ENCODE data around the gene SRPRB. TPM values are rescaled to one million over a fixed set of nuclear protein-coding genes. Genes with fewer than 3 reads are reported as not detected.
A peak's percentile ranks its signal among the peaks of the same experiment; 100 is the strongest.
"Not testable (repeated sequence)": the region's sequence is repeated elsewhere in the genome, so short reads cannot be mapped to it uniquely, and the experiment has no call there.

Gene SRPRB
- total RNA-seq, 1 donor from 2014 or later: 64.7 TPM

DNA sequence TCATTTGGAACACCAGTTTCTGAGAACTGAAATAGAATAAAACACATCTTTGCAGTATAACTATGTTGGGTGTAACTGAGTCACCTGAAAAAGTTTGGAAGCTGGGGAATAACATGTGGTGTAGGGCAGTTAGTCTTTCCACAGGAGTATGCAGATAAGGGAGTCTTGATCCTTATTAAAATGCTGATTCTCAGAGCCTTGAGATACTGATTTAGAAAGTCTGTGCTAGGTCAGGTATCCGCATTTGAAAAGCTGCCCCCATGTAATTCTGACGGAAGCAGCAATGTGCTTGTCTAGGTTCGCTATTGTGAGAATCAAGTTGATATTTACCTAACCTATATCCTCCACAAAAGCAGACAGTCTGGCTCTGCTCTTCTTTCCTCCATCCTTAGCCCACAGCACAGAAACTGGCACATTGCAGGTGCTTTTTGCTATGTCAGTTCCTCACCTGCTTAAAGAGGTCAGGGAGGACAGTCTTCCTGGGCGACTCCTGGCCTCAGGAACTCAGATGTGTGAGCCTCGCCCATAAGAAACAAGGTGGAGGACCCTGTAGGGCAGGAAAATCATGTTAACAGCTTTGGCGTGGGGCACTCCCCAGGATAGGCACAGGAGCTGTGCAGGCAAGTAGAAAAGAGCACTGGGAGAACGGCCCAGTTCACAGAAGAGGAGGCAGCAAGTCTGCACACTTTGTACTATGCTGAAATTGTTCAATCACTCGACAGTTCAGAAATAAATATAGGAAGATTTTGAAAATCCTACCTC is 27.6 kb upstream of the SRPRB start:
- no peak for DNase-seq (ENCODE audit: low read depth)

- DNase-seq (ENCODE audit: low read depth): no peak
Observed at GRCh38 chr3:133779626-133780203, 25.9 kb upstream of the SRPRB start.

DNA sequence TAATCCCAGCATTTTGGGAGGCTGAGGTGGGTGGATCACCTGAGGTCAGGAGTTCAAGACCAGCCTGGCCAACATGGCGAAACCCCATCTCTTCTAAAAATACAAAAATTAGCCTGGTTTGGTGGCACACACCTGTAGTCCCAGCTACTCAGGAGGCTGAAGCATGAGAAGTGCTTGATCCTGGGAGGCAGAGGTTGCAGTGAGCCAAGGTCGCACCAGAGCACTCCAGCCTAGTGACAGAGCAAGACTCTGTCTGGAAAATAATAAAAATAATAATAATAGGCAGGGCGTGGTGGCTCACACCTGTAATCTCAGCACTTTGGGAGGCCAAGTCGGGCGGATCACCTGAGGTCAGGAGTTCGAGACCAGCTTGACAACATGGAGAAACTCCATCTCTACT is 24.9 kb upstream of the SRPRB start:
- not testable (repeated sequence) for DNase-seq (ENCODE audit: low read depth)

DNA sequence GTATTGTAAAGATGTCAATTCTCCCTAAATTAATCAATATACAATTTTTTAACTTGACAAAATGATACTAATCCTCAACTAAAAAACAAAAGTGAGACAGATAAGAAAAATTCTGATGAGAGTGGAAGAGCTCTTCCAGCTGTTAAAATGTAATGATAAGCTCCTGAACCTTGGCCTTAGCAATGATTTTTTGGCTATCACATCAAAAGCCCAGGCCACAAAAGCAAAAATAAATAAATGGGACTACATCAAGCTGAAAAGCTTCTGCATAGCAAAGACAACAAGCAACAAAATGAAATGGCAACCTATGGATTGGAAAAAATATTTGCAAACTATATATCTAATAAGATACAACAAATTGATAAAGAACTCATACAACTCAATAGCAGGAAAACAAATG is 24.0 kb upstream of the SRPRB start:
- DNase-seq (ENCODE audit: low read depth): no peak

- no peak for DNase-seq (ENCODE audit: low read depth)
Observed at GRCh38 chr3:133782454-133782853, 23.2 kb upstream of the SRPRB start.

DNA sequence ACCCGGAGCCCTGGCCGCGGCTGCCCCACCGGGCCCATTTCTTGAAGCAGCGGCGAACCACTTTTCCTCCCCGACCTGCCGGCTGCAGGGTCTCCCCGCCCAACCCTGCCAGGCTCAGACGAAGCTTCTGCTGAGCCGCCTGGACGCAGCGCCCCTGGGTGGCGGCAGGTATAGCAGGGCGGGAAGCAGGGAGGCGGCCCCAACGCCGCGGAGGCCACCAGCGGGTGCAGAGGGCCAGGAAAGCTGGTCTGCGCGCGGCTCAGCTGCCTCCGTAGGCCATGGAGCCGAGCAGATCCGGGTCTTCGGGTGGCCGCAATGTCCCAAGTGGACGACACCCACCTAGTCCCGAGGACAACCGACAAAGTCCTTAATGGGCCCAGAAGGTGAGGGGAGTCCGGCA is 21.9 kb upstream of the SRPRB start:
- no peak for DNase-seq (ENCODE audit: low read depth)

- no peak for DNase-seq (ENCODE audit: low read depth)
Observed at GRCh38 chr3:133788024-133788423, 17.6 kb upstream of the SRPRB start.

DNA sequence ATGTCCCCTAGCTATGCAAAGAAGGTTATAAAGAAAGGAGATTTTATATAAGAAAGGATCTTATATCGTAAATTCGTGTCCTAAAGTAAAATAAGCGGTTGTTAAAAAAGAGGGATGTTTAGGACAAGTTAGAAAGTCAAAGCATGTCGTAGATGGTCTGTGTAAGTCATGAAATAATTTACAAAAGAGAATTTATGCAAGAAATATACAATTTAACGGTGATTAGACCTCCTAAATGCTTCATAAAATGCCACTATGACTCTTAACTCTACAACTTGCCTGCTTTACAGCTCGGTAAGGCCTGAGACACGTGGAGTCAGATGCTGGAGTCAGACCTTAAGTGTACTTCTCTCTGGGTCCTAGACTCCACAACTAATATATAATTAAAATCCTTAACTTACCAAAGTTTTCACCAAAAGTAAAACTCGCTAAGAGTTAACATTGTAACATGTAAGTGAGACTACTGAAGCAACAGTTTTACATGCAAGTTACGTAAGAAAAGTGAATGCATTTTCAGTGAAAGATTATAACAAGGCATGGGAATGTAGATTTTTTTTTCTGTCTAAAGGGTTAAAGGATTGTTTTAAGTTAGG is 13.3 kb upstream of the SRPRB start:
- DNase-seq (ENCODE audit: low read depth): no peak

DNA sequence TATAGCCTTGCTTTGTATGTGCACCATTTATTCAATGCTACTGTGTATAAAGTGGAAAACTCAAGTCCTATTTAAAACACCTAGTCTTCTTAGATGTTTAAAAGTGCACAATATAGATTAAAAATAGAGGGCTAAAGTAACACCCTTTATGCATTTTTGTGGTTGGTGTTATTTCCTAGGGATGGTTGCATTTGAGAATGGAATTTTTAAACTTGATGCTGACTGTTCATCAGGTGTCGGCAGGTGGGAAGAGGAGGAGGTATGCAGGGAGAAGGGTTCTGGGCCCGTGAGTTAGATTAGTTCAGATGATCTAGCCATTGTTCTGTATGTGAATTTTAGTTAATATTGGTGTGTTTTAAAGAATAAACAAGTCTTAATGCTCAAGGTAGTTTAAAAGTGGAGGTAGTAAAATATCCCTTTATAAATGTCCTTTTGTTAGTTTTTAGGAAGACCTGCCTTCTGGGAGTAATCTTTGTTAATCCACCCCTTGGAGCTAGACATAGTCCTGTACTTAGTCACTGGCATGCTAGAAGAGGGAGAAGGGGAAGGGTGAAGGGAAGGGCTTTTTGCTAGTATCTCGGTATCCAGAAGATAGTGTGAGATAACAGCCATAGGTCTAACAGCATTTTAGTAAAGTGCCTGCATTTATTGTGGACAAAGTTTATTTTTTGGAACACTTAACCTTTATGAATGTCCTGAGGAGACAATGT is 8.1 kb upstream of the SRPRB start:
- no peak for DNase-seq (ENCODE audit: low read depth)

DNA sequence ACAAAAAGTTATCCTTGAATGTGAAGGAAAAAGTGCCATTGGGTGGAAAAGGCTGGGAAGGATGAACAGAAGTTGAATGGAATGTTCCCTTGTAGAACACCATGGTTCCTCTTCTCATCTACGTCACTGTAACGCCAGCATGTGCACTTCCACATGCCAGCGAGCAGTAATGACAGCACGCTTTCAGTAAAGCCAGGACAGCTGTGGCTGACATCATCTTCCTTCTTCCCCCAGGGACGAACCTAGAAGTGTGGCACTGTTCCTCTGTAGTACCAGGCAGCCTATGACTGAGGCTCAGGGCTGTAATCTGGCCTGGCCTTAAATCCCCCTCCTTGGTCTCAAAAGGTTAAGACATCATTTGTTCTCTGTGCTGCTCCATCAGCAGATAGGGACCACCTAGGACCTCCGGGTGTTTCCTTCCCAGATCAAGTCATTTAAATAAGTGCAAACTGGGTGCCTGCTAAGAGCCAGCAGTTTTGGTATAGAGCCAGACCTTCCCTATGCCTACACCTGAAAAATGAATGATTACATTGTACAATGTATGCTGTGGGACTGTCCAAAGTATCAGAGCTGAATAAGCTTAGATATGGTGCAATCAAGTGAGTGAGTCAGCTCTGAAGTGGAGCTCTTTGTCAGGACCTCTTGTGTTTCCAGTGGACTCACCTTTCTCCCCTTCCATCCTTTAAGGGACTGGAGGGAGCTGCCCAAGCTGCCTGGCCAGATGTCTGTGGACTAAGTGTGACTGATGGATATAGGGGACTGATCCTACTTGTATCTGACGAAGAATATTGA is 5.6 kb upstream of the SRPRB start:
- DNase-seq (ENCODE audit: low read depth): peak; percentile 54

DNA sequence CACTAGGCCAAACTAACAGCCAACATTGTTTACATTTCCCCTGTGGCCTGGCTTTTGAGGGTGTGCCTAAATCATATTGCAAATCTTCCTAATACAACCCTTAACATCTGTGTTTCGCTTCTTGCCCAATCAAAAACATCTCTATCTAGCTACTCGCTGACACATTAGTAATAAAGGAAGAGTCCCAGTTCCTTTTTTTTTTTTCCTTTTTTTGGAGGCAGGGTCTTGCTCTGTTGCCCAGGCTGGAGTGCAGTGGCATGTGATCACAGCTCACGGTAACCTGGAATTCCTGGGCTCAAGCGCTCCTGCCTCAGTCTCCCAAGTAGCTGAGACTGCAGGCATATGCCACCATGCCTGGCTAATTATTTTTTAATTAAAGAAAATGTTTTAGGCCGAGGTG is 2.1 kb upstream of the SRPRB start:
- DNase-seq (ENCODE audit: low read depth): no peak

- no peak for DNase-seq (ENCODE audit: low read depth)
Observed at GRCh38 chr3:133804896-133805295, 719 bp upstream of the SRPRB start.

GRCh38 chr3:133805384-133805701 is 272 bp upstream of the SRPRB start:
- DNase-seq (ENCODE audit: low read depth): no peak

DNA sequence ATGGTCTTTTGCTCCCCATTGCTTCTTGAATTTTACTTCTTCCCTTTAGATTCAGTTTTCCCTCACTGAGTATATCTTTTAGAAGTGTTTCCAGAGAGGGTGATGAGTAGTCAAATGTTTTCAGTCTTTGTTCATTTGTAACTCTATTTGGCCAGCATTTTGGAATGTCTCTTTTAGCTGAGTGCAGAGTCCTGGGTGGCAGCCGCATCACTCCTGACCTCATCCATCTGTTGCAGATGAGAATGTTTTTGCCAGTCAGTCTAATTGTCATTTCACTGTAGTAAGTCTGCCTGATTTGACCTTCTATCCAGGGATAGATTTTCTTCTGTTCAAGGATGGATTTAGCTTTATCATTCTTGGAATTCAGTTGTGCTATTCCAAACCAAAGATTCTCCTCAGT is 7.3 kb downstream of the SRPRB start:
- no peak for DNase-seq (ENCODE audit: low read depth)

GRCh38 chr3:133815386-133815785 is 9.8 kb downstream of the SRPRB start:
- no peak for DNase-seq (ENCODE audit: low read depth)

GRCh38 chr3:133820129-133820528 is 14.5 kb downstream of the SRPRB start:
- DNase-seq (ENCODE audit: low read depth): no peak

GRCh38 chr3:133820889-133821675 is 15.5 kb downstream of the SRPRB start:
- peak; percentile 76 for DNase-seq (ENCODE audit: low read depth)

- peak; percentile 96 for DNase-seq (ENCODE audit: low read depth)
Observed at GRCh38 chr3:133821767-133822638, 16.4 kb downstream of the SRPRB start.

GRCh38 chr3:133824961-133825485 is 19.4 kb downstream of the SRPRB start:
- DNase-seq (ENCODE audit: low read depth): no peak
